ENCODE results near the gene REELD1.

REELD1 gene

GRCh38 chr4:146245246-146245645 lies 30.9 kb downstream of the REELD1 start:
- WGBS (ENCODE audit: extremely low coverage, insufficient coverage, insufficient read length), result no CpG with 5 or more reads among the region's 3 CpGs
- Histone ChIP-seq H3K27ac (ENCODE audit: low read depth, low read length) (no peak overlapping the region), H2AK5ac (ENCODE audit: low read length) (no peak overlapping the region), H3K4me1 (ENCODE audit: control insufficient read depth in 1 of 2, insufficient read depth in 2 of 2, low read length in 2 of 2) (peaks cover 2 to 3% of the 10 kb centered on the region in 2 experiments), H3K4me2 (ENCODE audit: low read length) (no peak overlapping the region), H3K4ac (ENCODE audit: low read depth, low read length) (no peak overlapping the region), H4K8ac (ENCODE audit: low read depth, low read length) (no peak overlapping the region), H3K79me2 (ENCODE audit: control insufficient read depth, insufficient read depth, low read length, poor library complexity) (no peaks in the 10 kb centered on the region), H4K12ac (ENCODE audit: low read depth, low read length) (no peak overlapping the region), H2BK120ac (ENCODE audit: insufficient read depth, low read length, poor library complexity) (no peak overlapping the region), H4K91ac (ENCODE audit: low read depth, low read length) (no peak overlapping the region), H3K14ac (ENCODE audit: low read length) (no peak overlapping the region), H3K18ac (ENCODE audit: low read length) (no peak overlapping the region), H3K79me1 (ENCODE audit: low read length) (no peaks in the 10 kb centered on the region), H3K4me3 (ENCODE audit: low read depth, low read length) (no peak overlapping the region), H3K23ac (ENCODE audit: low read length) (no peak overlapping the region), H2AFZ (ENCODE audit: insufficient read depth, low read length, poor library complexity) (no peak overlapping the region), H3K9me3 (ENCODE audit: insufficient read depth, low read depth, low read length) (no peaks in the 10 kb centered on the region), H2BK12ac (ENCODE audit: low read length) (no peak overlapping the region), H3K9ac (ENCODE audit: low read length) (no peak overlapping the region), H3K36me3 (ENCODE audit: control insufficient read depth in 1 of 2, insufficient read depth in 2 of 2, low read length in 2 of 2) (no peaks in the 10 kb centered on the region), H2BK5ac (ENCODE audit: low read depth, low read length, poor library complexity) (no peak overlapping the region), H3K27me3 (ENCODE audit: insufficient read depth, low read length) (no peaks in the 10 kb centered on the region)
- DNase-seq, result no peak

DNA sequence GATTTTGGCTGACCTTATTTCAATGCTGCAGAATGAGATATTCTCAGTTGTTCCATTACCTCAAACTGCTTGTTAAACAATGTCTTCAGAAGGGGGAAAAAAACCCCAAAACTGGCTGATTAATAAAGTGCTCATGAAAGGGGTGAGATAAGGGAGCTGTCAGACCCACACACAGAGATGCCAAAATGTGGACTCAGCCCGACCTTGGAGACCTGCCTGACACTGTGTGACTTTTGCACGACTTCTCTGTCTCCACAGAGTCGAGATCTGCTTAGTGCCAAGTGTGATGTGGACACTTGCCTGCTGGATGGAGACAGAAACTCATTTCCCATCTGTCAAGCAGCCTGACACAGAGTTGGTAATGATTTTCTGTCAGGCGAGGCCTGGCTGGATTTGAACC lies 31.5 kb downstream of the REELD1 start:
- no peak overlapping the region for H2AFZ ChIP-seq (ENCODE audit: insufficient read depth, low read length, poor library complexity)
- H3K9me3 ChIP-seq (ENCODE audit: insufficient read depth, low read depth, low read length), result no peaks in the 10 kb centered on the region
- peaks cover 2 to 3% of the 10 kb centered on the region in 2 experiments for H3K4me1 ChIP-seq (ENCODE audit: control insufficient read depth in 1 of 2, insufficient read depth in 2 of 2, low read length in 2 of 2)

GRCh38 chr4:146246381-146246780 lies 32.0 kb downstream of the REELD1 start:
- H3K27ac ChIP-seq (ENCODE audit: low read depth, low read length), result no peak overlapping the region
- no peak overlapping the region for H3K9ac ChIP-seq (ENCODE audit: low read length)
- no peak overlapping the region for H4K12ac ChIP-seq (ENCODE audit: low read depth, low read length)
- no peaks in the 10 kb centered on the region for H3K27me3 ChIP-seq (ENCODE audit: insufficient read depth, low read length)
- H3K9me3 ChIP-seq (ENCODE audit: insufficient read depth, low read depth, low read length), result no peaks in the 10 kb centered on the region
- DNase-seq, result no peak
- H4K8ac ChIP-seq (ENCODE audit: low read depth, low read length), result no peak overlapping the region
- H3K79me2 ChIP-seq (ENCODE audit: control insufficient read depth, insufficient read depth, low read length, poor library complexity), result no peaks in the 10 kb centered on the region
- H2BK5ac ChIP-seq (ENCODE audit: low read depth, low read length, poor library complexity), result no peak overlapping the region
- H3K4me1 ChIP-seq (ENCODE audit: control insufficient read depth in 1 of 2, insufficient read depth in 2 of 2, low read length in 2 of 2), result peaks cover 2 to 3% of the 10 kb centered on the region in 2 experiments
- no peaks in the 10 kb centered on the region for H3K36me3 ChIP-seq (ENCODE audit: control insufficient read depth in 1 of 2, insufficient read depth in 2 of 2, low read length in 2 of 2)
- no peak overlapping the region for H2BK120ac ChIP-seq (ENCODE audit: insufficient read depth, low read length, poor library complexity)
- H2AK5ac ChIP-seq (ENCODE audit: low read length), result no peak overlapping the region
- H3K79me1 ChIP-seq (ENCODE audit: low read length), result no peaks in the 10 kb centered on the region
- no peak overlapping the region for H2AFZ ChIP-seq (ENCODE audit: insufficient read depth, low read length, poor library complexity)
- no peak overlapping the region for H3K18ac ChIP-seq (ENCODE audit: low read length)
- no peak overlapping the region for H3K23ac ChIP-seq (ENCODE audit: low read length)
- no peak overlapping the region for H3K4ac ChIP-seq (ENCODE audit: low read depth, low read length)
- H2BK12ac ChIP-seq (ENCODE audit: low read length), result no peak overlapping the region
- H3K4me3 ChIP-seq (ENCODE audit: low read depth, low read length), result no peak overlapping the region
- no peak overlapping the region for H3K14ac ChIP-seq (ENCODE audit: low read length)
- 100% methylated on average over 2 of the region's 6 CpGs for WGBS (ENCODE audit: extremely low coverage, insufficient coverage, insufficient read length)
- H3K4me2 ChIP-seq (ENCODE audit: low read length), result no peak overlapping the region
- no peak overlapping the region for H4K91ac ChIP-seq (ENCODE audit: low read depth, low read length)

More for the DNA sequence above, 31.5 kb downstream of the REELD1 start:
- no peaks in the 10 kb centered on the region for H3K36me3 ChIP-seq (ENCODE audit: control insufficient read depth in 1 of 2, insufficient read depth in 2 of 2, low read length in 2 of 2)
- no peaks in the 10 kb centered on the region for H3K79me1 ChIP-seq (ENCODE audit: low read length)
- H2BK12ac ChIP-seq (ENCODE audit: low read length), result no peak overlapping the region
- H4K91ac ChIP-seq (ENCODE audit: low read depth, low read length), result no peak overlapping the region
- H2BK5ac ChIP-seq (ENCODE audit: low read depth, low read length, poor library complexity), result no peak overlapping the region
- no peaks in the 10 kb centered on the region for H3K79me2 ChIP-seq (ENCODE audit: control insufficient read depth, insufficient read depth, low read length, poor library complexity)
- no peak overlapping the region for H2AK5ac ChIP-seq (ENCODE audit: low read length)
- H3K9ac ChIP-seq (ENCODE audit: low read length), result no peak overlapping the region
- H3K4me3 ChIP-seq (ENCODE audit: low read depth, low read length), result no peak overlapping the region
- H3K27me3 ChIP-seq (ENCODE audit: insufficient read depth, low read length), result no peaks in the 10 kb centered on the region
- no peak overlapping the region for H4K12ac ChIP-seq (ENCODE audit: low read depth, low read length)
- no peak for DNase-seq
- no peak overlapping the region for H2BK120ac ChIP-seq (ENCODE audit: insufficient read depth, low read length, poor library complexity)
- H3K27ac ChIP-seq (ENCODE audit: low read depth, low read length), result no peak overlapping the region
- WGBS (ENCODE audit: extremely low coverage, insufficient coverage, insufficient read length), result no CpG with 5 or more reads among the region's 4 CpGs
- no peak overlapping the region for H3K18ac ChIP-seq (ENCODE audit: low read length)
- H3K4ac ChIP-seq (ENCODE audit: low read depth, low read length), result no peak overlapping the region
- H3K4me2 ChIP-seq (ENCODE audit: low read length), result no peak overlapping the region
- no peak overlapping the region for H4K8ac ChIP-seq (ENCODE audit: low read depth, low read length)
- H3K23ac ChIP-seq (ENCODE audit: low read length), result no peak overlapping the region
- no peak overlapping the region for H3K14ac ChIP-seq (ENCODE audit: low read length)

DNA sequence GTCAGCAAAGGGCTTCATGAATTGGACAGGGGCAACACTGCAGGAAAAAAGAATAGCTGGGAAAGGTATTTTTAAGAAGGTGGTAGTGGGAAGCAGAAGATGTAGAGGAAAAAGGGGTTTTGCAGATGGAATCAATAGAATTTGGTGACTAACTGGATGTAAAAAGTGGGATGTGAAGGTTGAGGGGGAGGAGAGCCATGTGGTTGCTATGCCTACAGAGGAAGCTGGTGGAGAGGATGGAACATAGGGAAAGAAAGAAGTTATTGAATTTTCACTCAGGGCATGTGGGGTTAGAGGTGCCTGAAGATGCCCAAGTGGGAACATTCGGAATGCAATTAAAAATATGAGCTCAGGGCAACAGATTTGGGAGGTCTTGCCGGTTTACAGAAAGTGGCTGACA lies 33.0 kb downstream of the REELD1 start:
- no peak overlapping the region for H2BK120ac ChIP-seq (ENCODE audit: insufficient read depth, low read length, poor library complexity)
- H3K36me3 ChIP-seq (ENCODE audit: control insufficient read depth in 1 of 2, insufficient read depth in 2 of 2, low read length in 2 of 2), result no peaks in the 10 kb centered on the region
- no peak overlapping the region for H3K4me3 ChIP-seq (ENCODE audit: low read depth, low read length)
- no peak overlapping the region for H3K18ac ChIP-seq (ENCODE audit: low read length)
- no peak overlapping the region for H4K12ac ChIP-seq (ENCODE audit: low read depth, low read length)
- H3K79me1 ChIP-seq (ENCODE audit: low read length), result no peaks in the 10 kb centered on the region
- DNase-seq, result no peak
- no peak overlapping the region for H2AFZ ChIP-seq (ENCODE audit: insufficient read depth, low read length, poor library complexity)
- H3K4me1 ChIP-seq (ENCODE audit: control insufficient read depth in 1 of 2, insufficient read depth in 2 of 2, low read length in 2 of 2), result peaks cover 0 to 2% of the 10 kb centered on the region in 2 experiments
- H3K14ac ChIP-seq (ENCODE audit: low read length), result no peak overlapping the region
- no peak overlapping the region for H2AK5ac ChIP-seq (ENCODE audit: low read length)
- no peak overlapping the region for H2BK5ac ChIP-seq (ENCODE audit: low read depth, low read length, poor library complexity)
- H3K4ac ChIP-seq (ENCODE audit: low read depth, low read length), result no peak overlapping the region
- H3K4me2 ChIP-seq (ENCODE audit: low read length), result no peak overlapping the region
- no peaks in the 10 kb centered on the region for H3K79me2 ChIP-seq (ENCODE audit: control insufficient read depth, insufficient read depth, low read length, poor library complexity)
- H4K91ac ChIP-seq (ENCODE audit: low read depth, low read length), result no peak overlapping the region
- H3K9me3 ChIP-seq (ENCODE audit: insufficient read depth, low read depth, low read length), result no peaks in the 10 kb centered on the region
- no peak overlapping the region for H2BK12ac ChIP-seq (ENCODE audit: low read length)
- no peak overlapping the region for H3K27ac ChIP-seq (ENCODE audit: low read depth, low read length)
- H3K27me3 ChIP-seq (ENCODE audit: insufficient read depth, low read length), result no peaks in the 10 kb centered on the region
- no peak overlapping the region for H3K9ac ChIP-seq (ENCODE audit: low read length)
- no CpG with 5 or more reads among the region's 2 CpGs for WGBS (ENCODE audit: extremely low coverage, insufficient coverage, insufficient read length)
- no peak overlapping the region for H4K8ac ChIP-seq (ENCODE audit: low read depth, low read length)
- no peak overlapping the region for H3K23ac ChIP-seq (ENCODE audit: low read length)
